ENCODE results near the gene MARCHF9. TPM values are rescaled to one million over a fixed set of nuclear protein-coding genes. Genes with fewer than 3 reads are reported as not detected.
"Not testable (repeated sequence)": the region's sequence is repeated elsewhere in the genome, so short reads cannot be mapped to it uniquely, and the experiment has no call there.

Gene MARCHF9, protein sequence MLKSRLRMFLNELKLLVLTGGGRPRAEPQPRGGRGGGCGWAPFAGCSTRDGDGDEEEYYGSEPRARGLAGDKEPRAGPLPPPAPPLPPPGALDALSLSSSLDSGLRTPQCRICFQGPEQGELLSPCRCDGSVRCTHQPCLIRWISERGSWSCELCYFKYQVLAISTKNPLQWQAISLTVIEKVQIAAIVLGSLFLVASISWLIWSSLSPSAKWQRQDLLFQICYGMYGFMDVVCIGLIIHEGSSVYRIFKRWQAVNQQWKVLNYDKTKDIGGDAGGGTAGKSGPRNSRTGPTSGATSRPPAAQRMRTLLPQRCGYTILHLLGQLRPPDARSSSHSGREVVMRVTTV
- 10 to 100 TPM; 10.2 to 26.6 (median 13.1) TPM for total RNA-seq

DNA sequence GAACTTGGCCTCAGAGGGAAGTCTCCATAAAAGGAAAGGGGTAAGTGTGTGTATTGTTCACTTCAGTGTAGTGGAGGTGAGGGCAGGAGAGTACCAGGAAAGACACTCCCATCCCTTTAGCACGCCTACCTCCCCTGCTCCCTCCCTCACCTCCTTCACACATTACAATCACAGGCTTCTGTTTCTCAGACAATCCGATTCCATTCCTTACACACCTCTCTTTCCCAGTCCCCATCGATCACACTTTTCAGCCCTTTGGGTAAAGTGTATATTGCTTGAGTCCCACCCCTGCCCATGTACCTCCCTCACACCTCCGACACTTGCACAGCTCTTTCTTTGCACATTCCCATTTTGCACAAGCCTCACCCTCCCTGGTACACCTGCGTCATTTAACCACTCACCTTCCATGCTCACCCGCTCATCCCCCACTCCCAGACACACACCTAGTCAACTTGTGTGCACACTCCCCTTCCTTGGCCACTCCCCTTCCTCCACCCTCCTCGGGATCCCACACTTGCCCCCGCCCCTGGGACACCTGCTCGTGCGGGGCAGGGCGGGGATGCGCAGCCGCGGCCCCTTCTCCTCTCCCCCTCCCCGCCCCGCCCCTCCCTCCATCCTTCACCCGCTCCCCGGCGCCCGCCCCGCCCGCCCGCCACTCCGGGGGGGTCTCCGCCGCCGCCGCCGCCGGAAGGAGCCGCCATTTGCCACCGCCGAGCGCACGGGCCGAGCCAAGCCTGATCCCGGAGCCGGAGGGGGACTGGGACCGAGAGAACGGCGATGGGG lies at the start of gene MARCHF9:
MARCHF9 (plus strand) TSS at position 693 of the 783 bp plus-strand sequence. CDS start 426 bp downstream, outside the sequence.
- no peaks in the 10 kb centered on the region for H3K9me3 ChIP-seq
- WGBS = under 1% methylated on average over 14 of the region's 41 CpGs
- TF ChIP-seq, protein P1, sequence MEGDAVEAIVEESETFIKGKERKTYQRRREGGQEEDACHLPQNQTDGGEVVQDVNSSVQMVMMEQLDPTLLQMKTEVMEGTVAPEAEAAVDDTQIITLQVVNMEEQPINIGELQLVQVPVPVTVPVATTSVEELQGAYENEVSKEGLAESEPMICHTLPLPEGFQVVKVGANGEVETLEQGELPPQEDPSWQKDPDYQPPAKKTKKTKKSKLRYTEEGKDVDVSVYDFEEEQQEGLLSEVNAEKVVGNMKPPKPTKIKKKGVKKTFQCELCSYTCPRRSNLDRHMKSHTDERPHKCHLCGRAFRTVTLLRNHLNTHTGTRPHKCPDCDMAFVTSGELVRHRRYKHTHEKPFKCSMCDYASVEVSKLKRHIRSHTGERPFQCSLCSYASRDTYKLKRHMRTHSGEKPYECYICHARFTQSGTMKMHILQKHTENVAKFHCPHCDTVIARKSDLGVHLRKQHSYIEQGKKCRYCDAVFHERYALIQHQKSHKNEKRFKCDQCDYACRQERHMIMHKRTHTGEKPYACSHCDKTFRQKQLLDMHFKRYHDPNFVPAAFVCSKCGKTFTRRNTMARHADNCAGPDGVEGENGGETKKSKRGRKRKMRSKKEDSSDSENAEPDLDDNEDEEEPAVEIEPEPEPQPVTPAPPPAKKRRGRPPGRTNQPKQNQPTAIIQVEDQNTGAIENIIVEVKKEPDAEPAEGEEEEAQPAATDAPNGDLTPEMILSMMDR (IDR thresholded peaks at IDR 0.05) = no peak
- no peak for TF ChIP-seq POLR2AphosphoS5 (IDR thresholded peaks at IDR 0.05)
- no peak for TF ChIP-seq EP300 (IDR thresholded peaks at IDR 0.05)
- no peak for TF ChIP-seq POLR2A (IDR thresholded peaks at IDR 0.05)
- no peaks in the 10 kb centered on the region for H3K27me3 ChIP-seq
- peak within 1 kb of the TSS; percentile 85 for H3K4me3 ChIP-seq
- H3K36me3 ChIP-seq = peaks cover 19% of the 10 kb centered on the region
- peak within 1 kb of the TSS; percentile 63 for H3K27ac ChIP-seq
- peaks cover 52% of the 10 kb centered on the region for H3K4me1 ChIP-seq
- peak in 1 of 2 donors; percentile 87 for DNase-seq (ENCODE audit: low spot score in 2 of 2)

GRCh38 chr12:57707250-57707649 lies 47.7 kb upstream of the MARCHF9 start:
- H3K36me3 ChIP-seq = peaks cover 42% of the 10 kb centered on the region
- no peaks in the 10 kb centered on the region for H3K27me3 ChIP-seq
- no peaks in the 10 kb centered on the region for H3K9me3 ChIP-seq
- H3K4me3 ChIP-seq = no peak overlapping the region
- TF ChIP-seq POLR2AphosphoS5 (IDR thresholded peaks at IDR 0.05) (no peak), EP300 (IDR thresholded peaks at IDR 0.05) (no peak), POLR2A (IDR thresholded peaks at IDR 0.05) (no peak)
- TF ChIP-seq, protein P1 (IDR thresholded peaks at IDR 0.05) = no peak
- DNase-seq (ENCODE audit: low spot score in 2 of 2) = no peak
- H3K4me1 ChIP-seq = no peaks in the 10 kb centered on the region
- H3K27ac ChIP-seq = no peak overlapping the region
- WGBS = 83% methylated on average over 3 of the region's 3 CpGs

DNA sequence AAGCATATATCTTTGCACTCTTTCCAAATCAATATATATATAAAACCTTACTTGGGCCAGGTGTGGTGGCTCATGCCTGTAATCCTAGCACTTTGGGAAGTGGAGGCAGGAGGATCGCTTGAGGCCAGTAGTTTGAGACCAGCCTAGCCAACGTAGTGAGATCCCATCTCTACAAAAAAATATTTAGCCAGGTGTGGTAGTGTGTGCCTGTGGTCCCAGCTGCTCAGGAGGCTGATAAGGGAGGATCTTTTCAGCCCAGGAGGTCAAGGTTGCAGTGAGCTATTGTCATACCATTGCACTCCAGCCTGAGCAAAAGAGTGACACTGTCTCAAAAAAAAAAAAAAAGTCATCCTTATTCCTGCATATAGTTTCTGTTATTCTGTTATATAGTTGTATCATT lies 46.6 kb upstream of the MARCHF9 start:
- TF ChIP-seq POLR2AphosphoS5 (IDR thresholded peaks at IDR 0.05) (no peak), POLR2A (IDR thresholded peaks at IDR 0.05) (no peak), EP300 (IDR thresholded peaks at IDR 0.05) (no peak)
- TF ChIP-seq, protein P1 (IDR thresholded peaks at IDR 0.05) = no peak
- no peak overlapping the region for H3K27ac ChIP-seq
- no peaks in the 10 kb centered on the region for H3K27me3 ChIP-seq
- H3K36me3 ChIP-seq = peaks cover 31% of the 10 kb centered on the region
- no peaks in the 10 kb centered on the region for H3K9me3 ChIP-seq
- H3K4me3 ChIP-seq = no peak overlapping the region
- 95% methylated on average over 2 of the region's 2 CpGs for WGBS
- H3K4me1 ChIP-seq = no peaks in the 10 kb centered on the region
- no peak for DNase-seq (ENCODE audit: low spot score in 2 of 2)

GRCh38 chr12:57712701-57713100 lies 42.2 kb upstream of the MARCHF9 start:
- DNase-seq (ENCODE audit: low spot score in 2 of 2) = no peak
- Histone ChIP-seq H3K27me3 (no peaks in the 10 kb centered on the region), H3K36me3 (peaks cover 50% of the 10 kb centered on the region), H3K4me3 (no peak overlapping the region), H3K27ac (no peak overlapping the region), H3K9me3 (no peaks in the 10 kb centered on the region), H3K4me1 (no peaks in the 10 kb centered on the region)
- WGBS = 92% methylated on average over 3 of the region's 3 CpGs
- TF ChIP-seq POLR2AphosphoS5 (IDR thresholded peaks at IDR 0.05) (no peak), EP300 (IDR thresholded peaks at IDR 0.05) (no peak), POLR2A (IDR thresholded peaks at IDR 0.05) (no peak)
- TF ChIP-seq, protein P1 (IDR thresholded peaks at IDR 0.05) = no peak

GRCh38 chr12:57713209-57713608 lies 41.7 kb upstream of the MARCHF9 start:
- 90% methylated on average over 5 of the region's 5 CpGs for WGBS
- Histone ChIP-seq H3K9me3 (no peaks in the 10 kb centered on the region), H3K27ac (no peak overlapping the region), H3K4me3 (no peak overlapping the region), H3K4me1 (no peaks in the 10 kb centered on the region), H3K36me3 (peaks cover 52% of the 10 kb centered on the region), H3K27me3 (no peaks in the 10 kb centered on the region)
- TF ChIP-seq EP300 (IDR thresholded peaks at IDR 0.05) = no peak
- no peak for TF ChIP-seq POLR2AphosphoS5 (IDR thresholded peaks at IDR 0.05)
- TF ChIP-seq POLR2A (IDR thresholded peaks at IDR 0.05) = no peak
- TF ChIP-seq, protein P1 (IDR thresholded peaks at IDR 0.05) = no peak
- DNase-seq (ENCODE audit: low spot score in 2 of 2) = no peak

- H3K36me3 ChIP-seq = peaks cover 72% of the 10 kb centered on the region
- 96% methylated on average over 6 of the region's 6 CpGs for WGBS
Measured at GRCh38 chr12:57715036-57715748, 39.7 kb upstream of the MARCHF9 start.

More at GRCh38 chr12:57715036-57715748, 39.7 kb upstream of the MARCHF9 start:
- not testable (repeated sequence) for H3K27ac ChIP-seq; H3K9me3 ChIP-seq; H3K4me3 ChIP-seq; DNase-seq (ENCODE audit: low spot score in 2 of 2); H3K4me1 ChIP-seq; H3K27me3 ChIP-seq
